Mesenchymal stem cell (in vitro differentiated cells and primary cell): ENCODE measurements around the gene MDFI.

Source experiments
- DNase-seq: peaks from one replicate; pipeline ENCODE4 v3.0.0-alpha.2; 2013
- H2AFZ ChIP-seq: one replicate; pipeline ENCODE4 v1.6.1; 2013; ENCODE audit warnings: low read depth, mild to moderate bottlenecking, control low read depth, inconsistent platforms, low read length, moderate library complexity
- H2AK5ac ChIP-seq: 2 replicates; pipeline ENCODE4 v1.6.1; 2013; ENCODE audit warnings: low read length, moderate library complexity, mild to moderate bottlenecking, inconsistent platforms; ENCODE audit not compliant: severe bottlenecking
- H2BK120ac ChIP-seq: one replicate; pipeline ENCODE4 v1.6.1; 2013; ENCODE audit warnings: low read depth, mild to moderate bottlenecking, inconsistent platforms, low read length, moderate library complexity
- H2BK12ac ChIP-seq, 2 experiments: one replicate each; pipeline ENCODE4 v1.6.1; 2013; ENCODE audit warnings: inconsistent platforms in 2 of 2, low read length in 2 of 2, mild to moderate bottlenecking in 2 of 2, moderate library complexity in 2 of 2, control low read depth in 1 of 2
- H2BK15ac ChIP-seq: one replicate; pipeline ENCODE4 v1.6.1; 2013; ENCODE audit warnings: mild to moderate bottlenecking, low read depth, inconsistent platforms; ENCODE audit not compliant: poor library complexity, severe bottlenecking
- H2BK5ac ChIP-seq: 2 replicates; pipeline ENCODE4 v1.6.1; 2013; ENCODE audit warnings: low read depth, mild to moderate bottlenecking, low read length, control low read depth, inconsistent platforms; ENCODE audit not compliant: poor library complexity, severe bottlenecking
- H3K14ac ChIP-seq, 2 experiments: one replicate each; pipeline ENCODE4 v1.6.1; 2013; ENCODE audit warnings: inconsistent platforms in 2 of 2, low read length in 2 of 2, control low read depth in 1 of 2, mild to moderate bottlenecking in 1 of 2, moderate library complexity in 1 of 2
- H3K18ac ChIP-seq, 2 experiments: one replicate each; pipeline ENCODE4 v1.6.1; 2013; ENCODE audit warnings: inconsistent platforms in 2 of 2, low read length in 2 of 2, control low read depth in 1 of 2, low read depth in 1 of 2, mild to moderate bottlenecking in 1 of 2
- H3K23ac ChIP-seq, 2 experiments: one replicate each; pipeline ENCODE4 v1.6.1; 2013; ENCODE audit warnings: inconsistent platforms in 2 of 2, low read length in 2 of 2, mild to moderate bottlenecking in 2 of 2, moderate library complexity in 2 of 2, control low read depth in 1 of 2
- H3K27ac ChIP-seq: 2 replicates; pipeline ENCODE4 v1.5.1; 2013; ENCODE audit warnings: mild to moderate bottlenecking, moderate library complexity, low read length, control low read depth, inconsistent platforms; ENCODE audit not compliant: poor library complexity, severe bottlenecking
- H3K27me3 ChIP-seq, 2 experiments: 2 replicates each; pipeline versions ENCODE4 v1.6.1 to v1.7.0; 2013; ENCODE audit warnings: low read length in 2 of 2, mild to moderate bottlenecking in 2 of 2, moderate library complexity in 2 of 2, control low read depth in 1 of 2, inconsistent platforms in 1 of 2; ENCODE audit not compliant: control insufficient read depth in 1 of 2, insufficient read depth in 1 of 2
- H3K36me3 ChIP-seq, 2 experiments: 2 replicates each; pipeline versions ENCODE4 v1.6.1 to v1.7.0; 2013; ENCODE audit warnings: low read length in 2 of 2, control low read depth in 1 of 2, inconsistent platforms in 1 of 2, low read depth in 1 of 2, mild to moderate bottlenecking in 1 of 2; ENCODE audit not compliant: insufficient read depth in 2 of 2, control insufficient read depth in 1 of 2
- H3K4ac ChIP-seq, 2 experiments: one replicate each; pipeline ENCODE4 v1.6.1; 2013; ENCODE audit warnings: inconsistent platforms in 2 of 2, low read length in 2 of 2, mild to moderate bottlenecking in 2 of 2, moderate library complexity in 2 of 2, control low read depth in 1 of 2, low read depth in 1 of 2
- H3K4me1 ChIP-seq: 2 replicates; pipeline ENCODE4 v1.6.1; 2013; ENCODE audit warnings: low read depth, low read length, control low read depth; ENCODE audit not compliant: control insufficient read depth, insufficient read depth
- H3K4me2 ChIP-seq: 2 replicates; pipeline ENCODE4 v1.6.1; 2013; ENCODE audit warnings: low read length, mild to moderate bottlenecking, inconsistent platforms; ENCODE audit not compliant: poor library complexity, severe bottlenecking
- H3K4me3 ChIP-seq, 2 experiments: 2 replicates each; pipeline versions ENCODE4 v1.5.1 to v1.7.0; 2013; ENCODE audit warnings: low read length in 2 of 2, mild to moderate bottlenecking in 2 of 2, control low read depth in 1 of 2, low read depth in 1 of 2; ENCODE audit not compliant: insufficient read depth in 1 of 2
- H3K79me1 ChIP-seq: replicated peaks from 2 replicates; pipeline ENCODE4 v1.6.1; 2013; ENCODE audit warnings: mild to moderate bottlenecking, control low read depth, low read length, inconsistent platforms; ENCODE audit not compliant: poor library complexity, severe bottlenecking
- H3K9ac ChIP-seq: 2 replicates; pipeline ENCODE4 v1.7.0; 2013; ENCODE audit warnings: mild to moderate bottlenecking, low read length, moderate library complexity
- H3K9me3 ChIP-seq: 2 replicates; pipeline ENCODE4 v1.7.0; 2013; ENCODE audit warnings: mild to moderate bottlenecking, low read length; ENCODE audit not compliant: control insufficient read depth
- H4K8ac ChIP-seq: one replicate; pipeline ENCODE4 v1.6.1; 2013; ENCODE audit warnings: inconsistent platforms, mild to moderate bottlenecking, low read length, moderate library complexity
- H4K91ac ChIP-seq: one replicate; pipeline ENCODE4 v1.6.1; 2013; ENCODE audit warnings: mild to moderate bottlenecking, low read length, inconsistent platforms
- WGBS: methylation state at CpG from one replicate; pipeline ENCODE4 v1.1.7; 2013; ENCODE audit warnings: mixed read lengths; 5-methylcytosine and 5-hydroxymethylcytosine counted together

The MDFI gene

DNA sequence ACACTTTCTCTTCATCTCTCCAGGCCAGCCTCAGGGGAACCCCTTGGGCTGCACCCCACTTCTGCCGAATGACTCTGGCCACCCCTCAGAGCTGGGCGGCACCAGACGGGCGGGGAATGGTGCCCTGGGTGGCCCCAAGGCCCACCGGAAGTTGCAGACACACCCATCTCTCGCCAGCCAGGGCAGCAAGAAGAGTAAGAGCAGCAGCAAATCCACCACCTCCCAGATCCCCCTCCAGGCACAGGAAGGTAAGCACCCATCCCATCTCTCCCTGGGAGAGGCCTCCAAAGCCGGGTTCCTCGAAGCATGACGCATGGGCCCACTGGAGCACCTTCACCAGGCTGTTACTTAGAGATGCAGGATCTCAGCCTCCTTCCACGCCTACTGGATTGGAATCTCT, 11.3 kb downstream of the MDFI start:
- H2BK15ac ChIP-seq, result no peak overlapping the region
- no peak overlapping the region for H2AFZ ChIP-seq
- H3K23ac ChIP-seq, result no peak overlapping the region
- 96% methylated on average over 9 of the region's 10 CpGs for WGBS
- no peak overlapping the region for H2BK12ac ChIP-seq
- DNase-seq, result no peak
- peaks cover 0 to 72% of the 10 kb centered on the region in 2 experiments for H3K27me3 ChIP-seq
- no peak overlapping the region for H4K91ac ChIP-seq
- no peak overlapping the region for H3K9ac ChIP-seq
- peaks cover 17% of the 10 kb centered on the region for H3K79me1 ChIP-seq
- no peak overlapping the region for H3K18ac ChIP-seq
- no peaks in the 10 kb centered on the region for H3K9me3 ChIP-seq
- H3K27ac ChIP-seq, result no peak overlapping the region
- peaks cover 50% of the 10 kb centered on the region for H3K4me1 ChIP-seq
- no peak overlapping the region for H2BK120ac ChIP-seq
- H3K4ac ChIP-seq, result no peak overlapping the region
- no peak overlapping the region for H3K4me3 ChIP-seq
- H2BK5ac ChIP-seq, result no peak overlapping the region
- no peak overlapping the region for H3K4me2 ChIP-seq
- no peak overlapping the region for H2AK5ac ChIP-seq
- no peak overlapping the region for H3K14ac ChIP-seq
- H3K36me3 ChIP-seq, result peaks cover 0 to 85% of the 10 kb centered on the region in 2 experiments
- H4K8ac ChIP-seq, result no peak overlapping the region

DNA sequence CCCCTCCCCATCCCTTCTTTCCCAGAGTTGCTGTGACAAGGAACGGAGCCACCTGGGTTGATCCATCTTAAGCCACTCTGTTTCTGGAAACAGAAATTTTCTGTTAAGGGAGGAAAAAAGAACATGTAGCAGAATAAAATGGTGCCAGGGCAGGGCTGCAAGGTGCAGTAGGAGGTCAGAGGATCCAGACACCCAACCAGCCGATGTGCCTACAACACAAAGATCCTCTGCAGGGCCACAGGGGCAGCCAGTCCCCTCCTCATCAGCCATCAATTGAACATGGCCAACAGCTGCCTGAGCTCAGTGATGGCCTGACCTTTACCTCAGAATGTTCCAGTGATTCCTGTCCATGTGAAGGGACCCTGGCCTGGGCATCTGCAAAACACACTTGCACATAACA, 11.9 kb downstream of the MDFI start:
- H2BK5ac ChIP-seq, result no peak overlapping the region

DNA sequence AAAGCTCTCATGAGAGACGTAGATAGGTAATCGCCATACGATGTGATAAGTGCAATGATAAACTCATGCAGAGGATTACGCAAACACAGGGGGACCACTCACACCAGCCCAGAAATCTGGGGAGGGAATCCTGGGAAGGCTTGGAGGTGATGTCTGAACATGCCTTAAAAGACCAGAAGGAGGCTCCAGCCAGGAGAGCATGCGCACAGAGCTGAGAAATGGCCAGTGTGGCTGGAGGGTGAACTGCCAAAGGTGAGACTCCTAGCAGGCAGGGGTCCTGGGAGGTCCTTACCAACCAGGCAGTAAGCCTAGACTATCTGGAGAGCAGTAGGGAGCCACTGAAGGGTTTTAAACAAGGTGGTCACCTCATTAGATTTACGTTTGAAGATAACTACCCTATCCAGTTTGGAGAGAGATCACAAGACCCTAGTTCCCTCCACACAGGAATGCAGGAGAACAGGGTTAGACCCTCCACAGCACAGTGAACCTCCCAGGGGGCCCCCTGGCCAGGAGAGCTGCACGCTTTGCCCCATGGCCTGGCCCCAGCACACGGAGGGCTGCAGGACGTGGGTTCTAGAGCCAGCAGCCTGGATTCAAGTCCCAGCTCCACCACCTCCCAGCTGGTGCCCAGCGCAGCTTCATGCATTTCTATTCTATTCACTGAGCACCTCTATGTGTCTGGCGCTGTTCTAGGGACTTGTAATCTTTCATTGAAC, 13.1 kb downstream of the MDFI start:
- Histone ChIP-seq H2AK5ac (no peak overlapping the region), H3K9me3 (no peaks in the 10 kb centered on the region), H2BK12ac (no peak overlapping the region), H3K4me2 (no peak overlapping the region), H3K18ac (no peak overlapping the region), H3K79me1 (peaks cover 14% of the 10 kb centered on the region), H2BK15ac (no peak overlapping the region), H3K14ac (no peak overlapping the region), H3K27ac (no peak overlapping the region), H3K4me1 (peaks cover 44% of the 10 kb centered on the region), H3K23ac (no peak overlapping the region), H3K4me3 (no peak overlapping the region), H2AFZ (no peak overlapping the region), H4K91ac (no peak overlapping the region), H2BK5ac (no peak overlapping the region), H3K36me3 (peaks cover 0 to 76% of the 10 kb centered on the region in 2 experiments), H2BK120ac (no peak overlapping the region), H4K8ac (no peak overlapping the region), H3K9ac (no peak overlapping the region), H3K27me3 (peaks cover 0 to 72% of the 10 kb centered on the region in 2 experiments), H3K4ac (no peak overlapping the region)
- no peak for DNase-seq
- WGBS, result 87% methylated on average over 11 of the region's 11 CpGs

More for the DNA sequence above, 11.9 kb downstream of the MDFI start:
- no peak overlapping the region for H2BK120ac ChIP-seq
- H3K23ac ChIP-seq, result no peak overlapping the region
- H3K27ac ChIP-seq, result no peak overlapping the region
- peaks cover 17% of the 10 kb centered on the region for H3K79me1 ChIP-seq
- no peak for DNase-seq
- H3K18ac ChIP-seq, result no peak overlapping the region
- H4K8ac ChIP-seq, result no peak overlapping the region
- H2BK12ac ChIP-seq, result peak overlapping the region in 1 of 2 experiments; percentile 4
- H2AK5ac ChIP-seq, result no peak overlapping the region
- no peak overlapping the region for H2BK15ac ChIP-seq
- H3K9me3 ChIP-seq, result no peaks in the 10 kb centered on the region
- peaks cover 0 to 86% of the 10 kb centered on the region in 2 experiments for H3K36me3 ChIP-seq
- no peak overlapping the region for H3K4me2 ChIP-seq
- no peak overlapping the region for H3K4ac ChIP-seq
- H4K91ac ChIP-seq, result no peak overlapping the region
- 91% methylated on average over 1 of the region's 2 CpGs for WGBS
- no peak overlapping the region for H3K14ac ChIP-seq
- H2AFZ ChIP-seq, result no peak overlapping the region
- H3K27me3 ChIP-seq, result peaks cover 0 to 72% of the 10 kb centered on the region in 2 experiments
- H3K9ac ChIP-seq, result no peak overlapping the region
- H3K4me3 ChIP-seq, result no peak overlapping the region
- H3K4me1 ChIP-seq, result peaks cover 47% of the 10 kb centered on the region

GRCh38 chr6:41651962-41652657, 13.8 kb downstream of the MDFI start:
- 97% methylated on average over 13 of the region's 14 CpGs for WGBS
- Histone ChIP-seq H3K27me3 (peaks cover 0 to 73% of the 10 kb centered on the region in 2 experiments), H3K9me3 (no peaks in the 10 kb centered on the region), H3K4ac (no peak overlapping the region), H2BK12ac (no peak overlapping the region), H2BK15ac (no peak overlapping the region), H3K79me1 (peaks cover 14% of the 10 kb centered on the region), H3K36me3 (peaks cover 0 to 71% of the 10 kb centered on the region in 2 experiments), H3K27ac (no peak overlapping the region), H3K9ac (no peak overlapping the region), H2BK5ac (no peak overlapping the region), H3K4me3 (no peak overlapping the region), H3K4me2 (no peak overlapping the region), H4K91ac (no peak overlapping the region), H3K14ac (no peak overlapping the region), H3K18ac (no peak overlapping the region), H3K4me1 (peaks cover 46% of the 10 kb centered on the region), H3K23ac (no peak overlapping the region), H2BK120ac (no peak overlapping the region), H2AK5ac (no peak overlapping the region), H4K8ac (no peak overlapping the region), H2AFZ (no peak overlapping the region)
- no peak for DNase-seq
